PC-9 (cell line): ENCODE measurements around the gene POM121L2. TPM values are rescaled to one million over a fixed set of nuclear protein-coding genes. Genes with fewer than 3 reads are reported as not detected.

Source experiments
- BruUV-seq: library from RNA; stranded (reverse); fragments of 400-500 nt; replicated peaks from 2 replicates; lab custom pipeline; 2021; lab: Mats Ljungman, UMichigan
- CTCF ChIA-PET: fragments of 300-600 bp; sonication (Branson Sonifier 250); formaldehyde crosslinking; loops from one replicate; lab custom pipeline; 2022; ENCODE audit warnings: antibody characterized with exemption; lab: Charles Lee
- POLR2A ChIA-PET: fragments of 300-600 bp; sonication (Branson Sonifier 250); formaldehyde crosslinking; loops from one replicate; lab custom pipeline; 2022; ENCODE audit warnings: antibody characterized with exemption; ENCODE audit not compliant: unreplicated experiment; lab: Charles Lee
- DNase-seq, 2 experiments: peaks; one replicate each; pipeline versions ENCODE4 v3.0.0 to v3.0.0-alpha.2; 2015 to 2022; ENCODE audit warnings: mixed read lengths in 1 of 2
- H2AFZ ChIP-seq: fragments of 200-600 bp; sonication (generic); 2 replicates; pipeline ENCODE4 v1.8.1; 2017; ENCODE audit warnings: antibody characterized with exemption
- H3F3A ChIP-seq: fragments of 200-600 bp; sonication (generic); 2 replicates; pipeline ENCODE4 v1.8.1; 2017; ENCODE audit warnings: antibody characterized with exemption, mild to moderate bottlenecking, low read depth; ENCODE audit not compliant: insufficient read depth
- H3K27ac ChIP-seq: fragments of 200-600 bp; sonication (generic); 2 replicates; pipeline ENCODE4 v1.6.1; 2016; ENCODE audit warnings: mixed run types
- H3K27me3 ChIP-seq: fragments of 200-600 bp; sonication (generic); 2 replicates; pipeline ENCODE4 v1.6.1; 2016; ENCODE audit warnings: low read depth, mixed run types; ENCODE audit not compliant: insufficient read depth
- H3K36me3 ChIP-seq: fragments of 200-600 bp; sonication (generic); 2 replicates; pipeline ENCODE4 v1.6.1; 2016; ENCODE audit warnings: low read depth, mixed run types
- H3K4me1 ChIP-seq: fragments of 200-600 bp; sonication (generic); replicated peaks from 2 replicates; pipeline ENCODE4 v1.6.1; 2016; ENCODE audit warnings: mixed run types; ENCODE audit not compliant: insufficient read depth
- H3K4me2 ChIP-seq: fragments of 200-600 bp; sonication (generic); 2 replicates; pipeline ENCODE4 v1.6.1; 2017; ENCODE audit warnings: mixed run types
- H3K4me3 ChIP-seq: fragments of 200-600 bp; sonication (generic); 2 replicates; pipeline ENCODE4 v1.6.1; 2016; ENCODE audit warnings: mixed run types
- H3K79me2 ChIP-seq: fragments of 200-600 bp; sonication (generic); 2 replicates; pipeline ENCODE4 v1.6.1; 2017; ENCODE audit warnings: low read depth, mixed run types
- H3K9me2 ChIP-seq: fragments of 200-600 bp; sonication (generic); 2 replicates; pipeline ENCODE4 v1.8.1; 2017; ENCODE audit warnings: mild to moderate bottlenecking; ENCODE audit not compliant: insufficient read depth
- H3K9me3 ChIP-seq: fragments of 200-600 bp; sonication (generic); 2 replicates; pipeline ENCODE4 v1.8.1; 2016; ENCODE audit warnings: low read depth; ENCODE audit not compliant: insufficient read depth
- H4K20me1 ChIP-seq: fragments of 200-600 bp; sonication (generic); 2 replicates; pipeline ENCODE4 v1.8.1; 2017; ENCODE audit not compliant: insufficient read depth
- EZH2 ChIP-seq: fragments of 200-600 bp; sonication (generic); IDR thresholded peaks from 2 replicates; pipeline ENCODE4 v1.8.0; 2017; ENCODE audit warnings: antibody characterized with exemption, low read depth
- intact Hi-C: fragments of 100-400 bp; cut with micrococcal nuclease; formaldehyde crosslinking; loops from one replicate; pipeline ENCODE4 v1.10.0; 2022; ENCODE audit not compliant: unreplicated experiment
- total RNA-seq: library from RNA; stranded (reverse); gene quantifications from 2 replicates; pipeline ENCODE4 v1.2.3, GENCODE V29; 2021
- TF ChIP-seq, protein P1 (sequence below): fragments of 200-600 bp; sonication (generic); conservative IDR thresholded peaks from 2 replicates; pipeline ENCODE4 v1.6.1; 2017; ENCODE audit warnings: mixed run types, antibody characterized with exemption, mild to moderate bottlenecking, moderate library complexity

Gene POM121L2
- total RNA-seq, 1 experiment from 2014 or later: 0.26 TPM

DNA sequence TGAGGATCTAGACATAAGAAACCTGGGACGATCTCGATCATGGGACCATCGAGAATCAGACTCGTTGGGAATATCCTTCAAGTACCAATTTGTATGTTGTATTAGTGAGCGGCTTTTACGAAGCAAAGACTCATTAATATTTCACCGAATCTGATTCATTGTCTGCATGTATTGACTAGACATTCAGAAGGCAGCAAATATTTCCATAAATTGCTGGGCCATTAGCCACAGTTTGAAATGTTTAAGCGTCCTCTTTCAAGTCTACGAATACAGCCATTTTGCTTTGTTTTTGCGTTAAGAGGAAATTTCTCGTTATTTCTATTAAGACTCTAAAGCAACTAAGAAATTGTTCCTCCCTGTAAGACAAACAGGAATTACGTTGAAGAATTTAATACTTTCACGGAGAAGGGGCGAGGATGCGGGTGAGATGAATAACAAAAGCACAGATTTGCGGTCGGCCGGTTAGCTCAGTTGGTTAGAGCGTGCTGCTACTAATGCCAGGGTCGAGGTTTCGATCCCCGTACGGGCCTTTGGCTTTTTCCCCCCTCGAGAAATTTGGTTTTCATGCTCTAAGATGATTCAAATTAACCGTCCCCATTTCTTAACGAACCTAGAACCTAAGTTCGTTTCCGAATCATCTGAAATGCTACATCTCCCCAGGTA, 18.5 kb downstream of the POM121L2 start:
- Histone ChIP-seq H3K4me3 (peak overlapping the region; percentile 84), H3K4me1 (peaks cover 33% of the 10 kb centered on the region)

DNA sequence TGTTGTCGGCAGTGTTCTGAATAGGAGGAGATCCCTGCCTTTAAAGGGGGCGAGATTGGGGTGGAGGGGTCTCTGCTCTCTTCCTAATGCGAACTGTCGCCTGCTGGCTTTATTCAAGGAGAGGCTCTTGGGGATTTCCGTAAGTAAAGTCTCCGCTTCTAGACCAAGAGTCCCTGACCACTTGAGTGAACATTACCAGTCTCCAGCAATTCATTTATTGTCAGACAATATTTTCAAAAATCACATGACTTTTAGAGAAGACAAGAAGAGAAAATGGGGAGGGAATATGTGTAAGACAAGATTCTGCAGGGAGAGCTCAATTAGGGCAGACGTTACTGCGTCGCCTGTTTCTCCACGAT, 21.2 kb downstream of the POM121L2 start:
- H3K4me2 ChIP-seq: peak overlapping the region; percentile 67
- H3K36me3 ChIP-seq: no peaks in the 10 kb centered on the region
- H3K27ac ChIP-seq: no peak overlapping the region
- CTCF ChIA-PET: interaction anchor here (0.6 kb wide), 1 partner anchor 55 kb away, joined by 3 read pairs; no protein-coding TSS in a partner anchor
- intact Hi-C loops: loop anchor here (10.0 kb wide), 3 partner anchors 106 to 604 kb away; partner anchors contain the start of gene ZNF184
- no peaks in the 10 kb centered on the region for H3K27me3 ChIP-seq
- DNase-seq: no peak
- peak overlapping the region; percentile 41; the same call in 1 of the 2 replicates for H3K4me3 ChIP-seq
- H3K4me1 ChIP-seq: peaks cover 29% of the 10 kb centered on the region
- peaks cover 29% of the 10 kb centered on the region for H3F3A ChIP-seq
- peak overlapping the region; percentile 5; the same call in 1 of the 2 replicates for H2AFZ ChIP-seq
- POLR2A ChIA-PET: no interaction called here
- H3K79me2 ChIP-seq: no peaks in the 10 kb centered on the region
- BruUV-seq: no TSS peak
- no peaks in the 10 kb centered on the region for H3K9me3 ChIP-seq
- H3K9me2 ChIP-seq: no peaks in the 10 kb centered on the region
- H4K20me1 ChIP-seq: no peaks in the 10 kb centered on the region
- TF ChIP-seq, protein P1, sequence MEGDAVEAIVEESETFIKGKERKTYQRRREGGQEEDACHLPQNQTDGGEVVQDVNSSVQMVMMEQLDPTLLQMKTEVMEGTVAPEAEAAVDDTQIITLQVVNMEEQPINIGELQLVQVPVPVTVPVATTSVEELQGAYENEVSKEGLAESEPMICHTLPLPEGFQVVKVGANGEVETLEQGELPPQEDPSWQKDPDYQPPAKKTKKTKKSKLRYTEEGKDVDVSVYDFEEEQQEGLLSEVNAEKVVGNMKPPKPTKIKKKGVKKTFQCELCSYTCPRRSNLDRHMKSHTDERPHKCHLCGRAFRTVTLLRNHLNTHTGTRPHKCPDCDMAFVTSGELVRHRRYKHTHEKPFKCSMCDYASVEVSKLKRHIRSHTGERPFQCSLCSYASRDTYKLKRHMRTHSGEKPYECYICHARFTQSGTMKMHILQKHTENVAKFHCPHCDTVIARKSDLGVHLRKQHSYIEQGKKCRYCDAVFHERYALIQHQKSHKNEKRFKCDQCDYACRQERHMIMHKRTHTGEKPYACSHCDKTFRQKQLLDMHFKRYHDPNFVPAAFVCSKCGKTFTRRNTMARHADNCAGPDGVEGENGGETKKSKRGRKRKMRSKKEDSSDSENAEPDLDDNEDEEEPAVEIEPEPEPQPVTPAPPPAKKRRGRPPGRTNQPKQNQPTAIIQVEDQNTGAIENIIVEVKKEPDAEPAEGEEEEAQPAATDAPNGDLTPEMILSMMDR: no peak
- no peak for TF ChIP-seq EZH2

More for the DNA sequence above, 18.5 kb downstream of the POM121L2 start:
- no peaks in the 10 kb centered on the region for H3K9me2 ChIP-seq
- BruUV-seq: no TSS peak
- peaks cover 42% of the 10 kb centered on the region for H3F3A ChIP-seq
- no peaks in the 10 kb centered on the region for H3K79me2 ChIP-seq
- no peak overlapping the region; the same call in 1 of the 2 replicates for H2AFZ ChIP-seq
- CTCF ChIA-PET: interaction anchor here (0.7 to 1.0 kb wide), 2 partner anchors 19 to 203 kb away, joined by 5 to 15 read pairs; no protein-coding TSS in a partner anchor
- intact Hi-C loops: loop anchor here (2.0 to 10.0 kb wide), 4 partner anchors 57 to 601 kb away; partner anchors contain the start of gene ZNF184
- H3K27ac ChIP-seq: no peak overlapping the region
- no peaks in the 10 kb centered on the region for H4K20me1 ChIP-seq
- peak overlapping the region; percentile 99 for H3K4me2 ChIP-seq
- no peaks in the 10 kb centered on the region for H3K9me3 ChIP-seq
- no peaks in the 10 kb centered on the region for H3K36me3 ChIP-seq
- DNase-seq: peak; percentile 53 to 68
- no peaks in the 10 kb centered on the region for H3K27me3 ChIP-seq
- POLR2A ChIA-PET: no interaction called here
- TF ChIP-seq, protein P1: no peak
- TF ChIP-seq EZH2: no peak

DNA sequence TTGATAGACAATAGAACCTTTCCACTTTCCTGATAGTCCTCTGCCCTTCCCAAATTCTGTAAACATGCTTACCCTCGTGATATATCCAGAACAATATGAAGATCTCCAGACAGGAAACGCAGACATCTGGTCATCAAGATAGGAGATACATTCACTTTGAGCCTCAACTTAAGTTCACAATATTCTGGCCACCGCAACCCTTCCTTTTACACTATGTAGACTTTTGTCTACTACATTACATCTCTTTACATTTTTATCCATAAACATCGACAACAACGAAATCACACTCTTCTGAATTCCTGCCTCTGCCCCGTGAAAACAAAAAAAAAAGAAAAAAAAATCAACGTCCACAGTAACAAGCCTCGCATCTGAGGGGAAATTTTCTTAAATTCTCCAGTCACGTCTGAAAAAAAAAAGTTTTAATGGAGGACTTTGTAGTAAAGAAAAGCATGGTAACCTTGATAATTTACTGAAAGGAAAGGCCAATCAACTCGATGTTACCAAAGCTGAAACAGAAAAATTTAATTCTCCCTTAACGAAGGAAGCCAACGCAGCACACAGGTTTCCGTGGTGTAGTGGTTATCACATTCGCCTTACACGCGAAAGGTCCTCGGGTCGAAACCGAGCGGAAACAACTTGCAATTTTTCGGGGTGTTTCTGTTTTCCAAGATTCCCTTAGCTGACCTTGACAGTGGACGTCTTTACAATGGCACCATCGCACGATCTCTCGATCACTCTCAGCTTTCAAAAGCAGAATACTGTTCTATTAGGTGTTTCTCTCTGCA, 21.8 kb downstream of the POM121L2 start:
- intact Hi-C loops: loop anchor here (10.0 kb wide), 3 partner anchors 105 to 605 kb away; partner anchors contain the start of gene ZNF184
- peak overlapping the region; percentile 5; the same call in 1 of the 2 replicates for H2AFZ ChIP-seq

More for the DNA sequence above, 21.8 kb downstream of the POM121L2 start:
- Histone ChIP-seq H3K27ac (no peak overlapping the region), H3K36me3 (no peaks in the 10 kb centered on the region), H3F3A (peaks cover 23% of the 10 kb centered on the region; the same call in 1 of the 2 replicates), H3K4me3 (peak overlapping the region; percentile 41), H3K27me3 (no peaks in the 10 kb centered on the region), H3K9me2 (no peaks in the 10 kb centered on the region), H3K79me2 (no peaks in the 10 kb centered on the region), H3K4me1 (peaks cover 29% of the 10 kb centered on the region), H3K4me2 (peak overlapping the region; percentile 67), H4K20me1 (no peaks in the 10 kb centered on the region), H3K9me3 (no peaks in the 10 kb centered on the region)
- POLR2A ChIA-PET: no interaction called here
- TF ChIP-seq EZH2: no peak
- TF ChIP-seq, protein P1: no peak
- peak in 1 of 2 experiments; percentile 39 for DNase-seq
- CTCF ChIA-PET: interaction anchor here (0.6 kb wide), 1 partner anchor 55 kb away, joined by 3 read pairs; no protein-coding TSS in a partner anchor
- BruUV-seq: no TSS peak
